Measurements from ENCODE around the gene LSM10.

LSM10 gene

DNA sequence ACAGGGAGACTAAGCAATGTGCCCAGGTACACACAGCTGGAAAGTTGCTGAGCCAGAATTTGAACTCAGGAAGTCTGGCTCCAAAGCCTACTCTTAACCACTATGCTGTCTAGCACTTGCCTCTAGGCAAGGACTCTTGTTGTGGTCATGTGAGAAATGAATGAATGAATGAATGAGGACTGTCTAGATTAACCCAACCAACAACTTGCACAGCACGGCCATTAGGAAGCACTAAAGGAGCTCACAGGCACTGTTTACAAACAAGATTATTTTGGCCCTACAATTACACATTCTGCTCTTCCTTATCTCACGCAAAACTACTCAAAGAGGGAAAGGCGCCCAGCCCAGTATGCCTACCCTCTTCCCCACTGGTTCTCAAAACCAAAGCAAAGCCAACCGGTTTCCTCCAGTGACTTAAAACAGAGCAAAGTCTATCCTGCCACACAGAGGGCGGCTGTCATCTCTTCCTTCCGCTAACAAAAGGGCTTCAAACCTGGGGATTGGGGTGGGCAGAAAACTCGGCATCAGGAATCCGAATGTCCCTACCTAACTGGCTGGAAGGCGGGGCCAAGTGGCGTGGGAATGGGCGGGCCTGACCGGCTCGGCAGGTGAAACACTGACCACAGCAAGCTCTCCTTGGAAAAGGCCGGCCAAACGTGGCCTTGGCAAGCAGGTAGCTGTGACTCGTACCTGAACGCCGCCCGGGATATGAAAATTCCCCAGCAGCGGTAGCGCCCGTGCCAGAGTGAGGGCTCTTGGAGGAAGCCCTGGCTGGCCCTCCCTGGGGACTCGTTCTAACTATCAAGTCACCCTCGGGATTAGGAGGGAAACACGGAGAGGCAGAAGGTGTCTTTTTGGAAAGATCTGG is 12.9 kb downstream of the LSM10 start:
- peak; percentile 16 for DNase-seq (ENCODE audit: low read depth)
- peak overlapping the region; percentile 92 for H3K4me3 ChIP-seq (replicated peaks; ENCODE audit: low read depth, low read length)

DNA sequence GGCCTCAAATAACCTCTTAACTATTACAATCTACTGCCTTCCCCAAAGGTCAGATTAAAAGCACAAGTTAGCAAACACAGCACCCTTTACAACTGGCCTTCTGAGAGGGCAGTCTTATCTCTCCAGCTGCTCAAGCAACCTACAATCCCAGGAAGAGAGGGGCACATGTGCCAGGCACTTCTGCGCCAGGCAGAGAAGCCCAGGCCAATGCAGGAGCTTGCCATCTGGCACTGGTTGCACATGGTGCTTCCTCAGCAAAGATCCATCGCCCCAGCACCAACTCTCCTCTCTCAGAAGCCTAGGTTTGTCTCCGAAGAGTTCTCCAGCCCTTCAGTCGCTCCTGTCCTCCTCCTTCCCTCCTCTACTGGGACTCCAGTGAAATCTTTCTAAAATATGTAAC is 14.5 kb downstream of the LSM10 start:
- no peak for DNase-seq (ENCODE audit: low read depth)
- TF ChIP-seq, protein P1, sequence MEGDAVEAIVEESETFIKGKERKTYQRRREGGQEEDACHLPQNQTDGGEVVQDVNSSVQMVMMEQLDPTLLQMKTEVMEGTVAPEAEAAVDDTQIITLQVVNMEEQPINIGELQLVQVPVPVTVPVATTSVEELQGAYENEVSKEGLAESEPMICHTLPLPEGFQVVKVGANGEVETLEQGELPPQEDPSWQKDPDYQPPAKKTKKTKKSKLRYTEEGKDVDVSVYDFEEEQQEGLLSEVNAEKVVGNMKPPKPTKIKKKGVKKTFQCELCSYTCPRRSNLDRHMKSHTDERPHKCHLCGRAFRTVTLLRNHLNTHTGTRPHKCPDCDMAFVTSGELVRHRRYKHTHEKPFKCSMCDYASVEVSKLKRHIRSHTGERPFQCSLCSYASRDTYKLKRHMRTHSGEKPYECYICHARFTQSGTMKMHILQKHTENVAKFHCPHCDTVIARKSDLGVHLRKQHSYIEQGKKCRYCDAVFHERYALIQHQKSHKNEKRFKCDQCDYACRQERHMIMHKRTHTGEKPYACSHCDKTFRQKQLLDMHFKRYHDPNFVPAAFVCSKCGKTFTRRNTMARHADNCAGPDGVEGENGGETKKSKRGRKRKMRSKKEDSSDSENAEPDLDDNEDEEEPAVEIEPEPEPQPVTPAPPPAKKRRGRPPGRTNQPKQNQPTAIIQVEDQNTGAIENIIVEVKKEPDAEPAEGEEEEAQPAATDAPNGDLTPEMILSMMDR (IDR thresholded peaks at IDR 0.05; ENCODE audit: low read length, missing control alignments), result no peak
- H3K4me3 ChIP-seq (replicated peaks; ENCODE audit: low read depth, low read length), result no peak overlapping the region

More for the DNA sequence above, 12.9 kb downstream of the LSM10 start:
- TF ChIP-seq, protein P1 (IDR thresholded peaks at IDR 0.05; ENCODE audit: low read length, missing control alignments), result no peak

DNA sequence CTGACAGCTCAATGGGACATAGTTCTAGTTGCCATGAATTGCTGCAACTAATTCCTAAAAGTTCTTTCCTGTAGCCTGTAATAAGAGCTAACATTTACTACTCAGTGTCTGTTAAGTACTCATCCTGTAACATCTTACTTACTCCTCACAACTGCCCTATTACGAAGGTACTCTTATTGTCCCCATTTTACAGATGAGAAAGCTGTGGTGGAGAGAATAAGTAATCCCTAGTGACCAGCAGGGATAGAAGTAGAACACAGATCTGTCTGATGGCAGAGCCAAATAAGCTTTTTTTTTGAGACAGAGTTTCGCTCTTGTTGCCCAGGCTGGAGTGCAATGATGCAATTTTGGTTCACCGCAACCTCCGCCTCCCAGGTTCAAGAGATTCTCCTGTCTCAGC is 15.0 kb downstream of the LSM10 start:
- no peak for DNase-seq (ENCODE audit: low read depth)
- TF ChIP-seq, protein P1 (IDR thresholded peaks at IDR 0.05; ENCODE audit: low read length, missing control alignments), result no peak
- no peak overlapping the region for H3K4me3 ChIP-seq (replicated peaks; ENCODE audit: low read depth, low read length)

DNA sequence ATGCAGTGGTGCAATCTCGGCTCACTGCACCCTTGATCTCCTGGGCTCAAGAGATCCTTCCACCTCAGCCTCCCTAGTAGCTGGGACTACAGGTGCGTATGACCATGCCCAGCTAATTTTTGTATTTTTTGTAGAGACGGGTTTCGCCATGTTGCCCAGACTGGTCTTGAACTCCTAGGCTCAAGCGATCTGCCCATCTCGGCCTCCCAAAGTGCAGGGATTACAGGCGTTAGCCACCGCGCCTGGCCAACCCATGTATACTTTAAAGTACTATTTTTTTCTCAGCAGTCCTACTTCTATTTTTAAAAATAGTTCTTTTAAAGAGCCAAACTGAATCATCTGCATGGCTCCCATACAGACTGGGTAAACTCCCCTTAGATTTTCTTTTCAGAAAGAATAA is 15.5 kb downstream of the LSM10 start:
- DNase-seq (ENCODE audit: low read depth), result no peak
- TF ChIP-seq, protein P1 (IDR thresholded peaks at IDR 0.05; ENCODE audit: low read length, missing control alignments), result no peak
- H3K4me3 ChIP-seq (replicated peaks; ENCODE audit: low read depth, low read length), result no peak overlapping the region

DNA sequence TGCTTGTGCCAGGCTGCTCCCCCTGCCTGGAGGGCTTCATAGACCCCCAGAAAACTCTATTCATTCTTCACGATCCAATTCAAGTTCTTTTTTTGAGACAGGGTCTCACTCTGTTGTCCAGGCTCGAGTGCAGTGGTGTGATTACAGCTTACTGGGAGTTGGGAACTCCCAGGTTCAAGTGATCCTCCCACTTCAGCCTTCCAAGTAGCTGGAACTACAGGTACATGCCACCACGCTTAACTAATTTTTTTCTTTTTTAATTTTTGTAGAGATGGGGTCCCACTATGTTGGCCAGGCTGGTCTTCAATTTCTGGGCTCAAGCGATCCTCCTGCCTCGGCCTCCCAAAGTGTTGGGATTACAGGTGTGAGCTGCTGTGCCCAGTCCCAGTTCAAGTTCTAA is 16.3 kb downstream of the LSM10 start:
- DNase-seq (ENCODE audit: low read depth), result no peak
- H3K4me3 ChIP-seq (replicated peaks; ENCODE audit: low read depth, low read length), result no peak overlapping the region
- TF ChIP-seq, protein P1 (IDR thresholded peaks at IDR 0.05; ENCODE audit: low read length, missing control alignments), result no peak

DNA sequence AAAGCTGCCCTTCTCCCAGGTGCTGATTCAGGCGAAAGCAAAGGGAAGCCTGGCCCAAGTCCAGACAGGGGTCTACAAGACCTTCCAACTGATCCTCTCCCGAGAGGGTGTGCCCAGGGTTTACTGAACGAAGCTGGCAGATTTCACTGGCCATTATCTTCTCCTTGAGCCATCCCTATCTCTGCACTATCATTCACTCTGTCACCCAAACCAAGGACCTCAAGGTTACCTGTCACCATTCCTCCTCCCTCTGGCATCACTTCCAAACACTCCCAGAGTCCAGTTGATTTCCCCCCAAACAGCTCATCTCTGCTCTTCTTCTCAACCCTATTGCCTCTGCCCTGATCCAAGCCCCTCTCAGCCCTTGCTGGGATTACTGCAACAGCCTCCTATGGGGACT is 16.9 kb downstream of the LSM10 start:
- TF ChIP-seq, protein P1 (IDR thresholded peaks at IDR 0.05; ENCODE audit: low read length, missing control alignments), result no peak
- H3K4me3 ChIP-seq (replicated peaks; ENCODE audit: low read depth, low read length), result no peak overlapping the region
- no peak for DNase-seq (ENCODE audit: low read depth)

All from fibroblast of pulmonary artery (primary cell).